ENCODE results near the gene MBNL1.

- TF ChIP-seq CTCF (IDR thresholded peaks at IDR 0.05) (no peak), POLR2A (IDR thresholded peaks at IDR 0.05) (no peak)
Measured at GRCh38 chr3:152313430-152313829, 44.7 kb downstream of the MBNL1 start.
